Bronchial epithelial cell (primary cell): Measurements from ENCODE around the gene CDK8. TPM values are rescaled to one million over a fixed set of nuclear protein-coding genes. Genes with fewer than 3 reads are reported as not detected.

Experiments
- DNase-seq: peaks from one replicate; pipeline ENCODE4 v3.0.0-alpha.2; 2010; ENCODE audit warnings: low read depth
- FAIRE-seq: peaks from 2 replicates; lab custom pipeline; 2011; peaks lifted over from hg19 to GRCh38; lab: Jason Lieb, UNC
- H3K27me3 ChIP-seq: 2 replicates; pipeline ENCODE4 v1.5.1; 2011; ENCODE audit warnings: low read length; ENCODE audit not compliant: control insufficient read depth, insufficient read depth
- H3K36me3 ChIP-seq: 2 replicates; pipeline ENCODE4 v1.5.1; 2011; ENCODE audit warnings: low read length; ENCODE audit not compliant: control insufficient read depth, insufficient read depth
- H3K4me3 ChIP-seq: 2 replicates; pipeline ENCODE4 v1.5.1; 2011; ENCODE audit warnings: mild to moderate bottlenecking, low read depth, low read length, control low read depth
- CTCF ChIP-seq: IDR thresholded peaks from 2 replicates; pipeline ENCODE4 v1.5.1; 2011; ENCODE audit warnings: mild to moderate bottlenecking, moderate library complexity, low read length, control low read depth, inconsistent platforms; ENCODE audit not compliant: insufficient read depth, severe bottlenecking
- total RNA-seq: library from RNA; depleted of rRNA; stranded (reverse); fragments of >200 nt; gene quantifications from 2 replicates; pipeline ENCODE4 v1.2.1, GENCODE V29; 2014

The CDK8 gene
- total RNA-seq, 1 donor from 2014 or later: 19.0 TPM

GRCh38 chr13:26327940-26328725, 74.2 kb downstream of the CDK8 start:
- DNase-seq (no peak), FAIRE-seq (no peak)
- Histone ChIP-seq H3K36me3 (no peaks in the 10 kb centered on the region), H3K27me3 (no peaks in the 10 kb centered on the region), H3K4me3 (no peak overlapping the region)
- TF ChIP-seq CTCF: no peak

GRCh38 chr13:26335158-26335557, 81.2 kb downstream of the CDK8 start:
- TF ChIP-seq CTCF: no peak
- Histone ChIP-seq H3K4me3 (no peak overlapping the region), H3K27me3 (no peaks in the 10 kb centered on the region), H3K36me3 (no peaks in the 10 kb centered on the region)
- no peak for FAIRE-seq
- no peak for DNase-seq

- H3K4me3 ChIP-seq: no peak overlapping the region
- no peaks in the 10 kb centered on the region for H3K36me3 ChIP-seq
- DNase-seq (no peak), FAIRE-seq (no peak)
- TF ChIP-seq CTCF: no peak
- H3K27me3 ChIP-seq: no peaks in the 10 kb centered on the region
These were observed 86.9 kb downstream of the CDK8 start for GRCh38 chr13:26340807-26341206.

GRCh38 chr13:26342898-26343297, 89.0 kb downstream of the CDK8 start:
- Histone ChIP-seq H3K27me3 (no peaks in the 10 kb centered on the region), H3K36me3 (no peaks in the 10 kb centered on the region), H3K4me3 (no peak overlapping the region)
- DNase-seq: no peak
- FAIRE-seq: no peak
- TF ChIP-seq CTCF: no peak

GRCh38 chr13:26343816-26344215, 89.9 kb downstream of the CDK8 start:
- no peak for TF ChIP-seq CTCF
- no peaks in the 10 kb centered on the region for H3K27me3 ChIP-seq
- FAIRE-seq (no peak), DNase-seq (no peak)
- H3K4me3 ChIP-seq: no peak overlapping the region
- no peaks in the 10 kb centered on the region for H3K36me3 ChIP-seq

- FAIRE-seq (no peak), DNase-seq (no peak)
- no peak for TF ChIP-seq CTCF
- no peaks in the 10 kb centered on the region for H3K36me3 ChIP-seq
- H3K27me3 ChIP-seq: no peaks in the 10 kb centered on the region
- no peak overlapping the region for H3K4me3 ChIP-seq
These were observed 91.1 kb downstream of the CDK8 start for GRCh38 chr13:26344980-26345379.
